HG03039 (cell line): Measurements from ENCODE around the gene PRKCZ.

Experiments
- ATAC-seq: cut with Tn5 transposase; IDR thresholded peaks from one replicate; pipeline ENCODE4 v1.9.1; 2021; ENCODE audit warnings: mild to moderate bottlenecking, moderate library complexity; ENCODE audit not compliant: unreplicated experiment

The PRKCZ gene

DNA sequence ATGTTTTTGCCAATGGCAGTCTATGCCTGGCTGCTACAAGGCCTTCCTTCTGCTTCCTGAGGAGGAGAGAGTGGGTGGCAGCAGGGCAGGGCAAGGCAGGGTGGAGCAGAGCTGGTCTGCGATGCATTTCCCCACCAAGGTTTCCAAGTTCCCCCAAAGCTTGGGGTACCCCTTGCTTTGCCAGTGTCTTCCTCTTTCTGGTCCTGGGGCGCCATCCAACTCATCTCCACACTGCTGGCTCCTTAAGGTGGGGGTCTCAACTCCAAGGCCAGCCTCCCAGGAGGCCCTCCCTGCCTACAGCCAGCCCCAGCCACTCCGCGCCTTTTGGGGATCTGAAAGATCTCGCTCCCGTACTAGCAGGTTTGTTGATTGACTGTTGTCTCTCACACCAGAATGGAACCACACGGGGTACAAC lies 174.0 kb downstream of the PRKCZ start:
- no peak for ATAC-seq

- ATAC-seq = no peak
These were observed 174.6 kb downstream of the PRKCZ start for GRCh38 chr1:2224631-2225428.

- no peak for ATAC-seq
These were observed 176.5 kb downstream of the PRKCZ start for GRCh38 chr1:2226525-2227345.

- ATAC-seq = peak; percentile 72
These were observed 177.3 kb downstream of the PRKCZ start for GRCh38 chr1:2227346-2228156.

DNA sequence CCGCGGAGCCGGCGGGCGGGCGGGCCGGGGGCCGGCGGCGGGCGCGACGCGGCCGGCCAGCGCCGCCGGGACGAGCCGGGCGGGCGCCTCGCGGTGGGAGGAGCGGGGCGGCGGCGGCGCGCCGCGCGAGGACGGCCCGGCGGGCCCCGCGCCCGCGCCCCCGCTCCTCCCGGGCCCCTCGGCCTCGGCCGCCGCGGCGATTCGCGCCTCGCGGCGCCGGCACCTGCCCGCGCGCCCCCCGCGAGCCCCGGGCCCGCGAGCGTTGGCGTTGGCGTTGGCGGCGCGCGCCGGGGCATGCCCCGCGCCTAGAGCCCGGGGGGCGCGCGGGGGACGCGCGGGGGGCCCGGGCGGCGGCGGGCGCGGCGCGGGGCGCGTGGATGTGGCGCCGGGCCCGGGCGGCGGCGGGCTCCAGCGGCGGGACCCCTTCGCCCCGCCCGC lies 178.0 kb downstream of the PRKCZ start, which contains the start of gene SKI:
TSS of gene SKI (plus strand) at position 163 of the 438 bp plus-strand sequence. CDS start 448 bp downstream, outside the sequence.
- ATAC-seq = no peak

GRCh38 chr1:2228694-2229036 lies 178.5 kb downstream of the PRKCZ start:
- no peak for ATAC-seq

DNA sequence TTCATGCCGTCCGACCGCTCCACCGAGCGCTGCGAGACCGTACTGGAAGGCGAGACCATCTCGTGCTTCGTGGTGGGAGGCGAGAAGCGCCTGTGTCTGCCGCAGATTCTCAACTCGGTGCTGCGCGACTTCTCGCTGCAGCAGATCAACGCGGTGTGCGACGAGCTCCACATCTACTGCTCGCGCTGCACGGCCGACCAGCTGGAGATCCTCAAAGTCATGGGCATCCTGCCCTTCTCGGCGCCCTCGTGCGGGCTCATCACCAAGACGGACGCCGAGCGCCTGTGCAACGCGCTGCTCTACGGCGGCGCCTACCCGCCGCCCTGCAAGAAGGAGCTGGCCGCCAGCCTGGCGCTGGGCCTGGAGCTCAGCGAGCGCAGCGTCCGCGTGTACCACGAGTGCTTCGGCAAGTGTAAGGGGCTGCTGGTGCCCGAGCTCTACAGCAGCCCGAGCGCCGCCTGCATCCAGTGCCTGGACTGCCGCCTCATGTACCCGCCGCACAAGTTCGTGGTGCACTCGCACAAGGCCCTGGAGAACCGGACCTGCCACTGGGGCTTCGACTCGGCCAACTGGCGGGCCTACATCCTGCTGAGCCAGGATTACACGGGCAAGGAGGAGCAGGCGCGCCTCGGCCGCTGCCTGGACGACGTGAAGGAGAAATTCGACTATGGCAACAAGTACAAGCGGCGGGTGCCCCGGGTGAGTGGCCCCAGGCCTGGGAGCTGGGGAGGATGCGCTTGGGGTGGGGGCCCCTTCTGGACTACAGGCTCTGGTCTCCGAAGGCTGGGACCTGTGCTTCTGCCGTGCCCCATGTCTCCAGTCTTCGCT lies 179.0 kb downstream of the PRKCZ start:
- no peak for ATAC-seq

DNA sequence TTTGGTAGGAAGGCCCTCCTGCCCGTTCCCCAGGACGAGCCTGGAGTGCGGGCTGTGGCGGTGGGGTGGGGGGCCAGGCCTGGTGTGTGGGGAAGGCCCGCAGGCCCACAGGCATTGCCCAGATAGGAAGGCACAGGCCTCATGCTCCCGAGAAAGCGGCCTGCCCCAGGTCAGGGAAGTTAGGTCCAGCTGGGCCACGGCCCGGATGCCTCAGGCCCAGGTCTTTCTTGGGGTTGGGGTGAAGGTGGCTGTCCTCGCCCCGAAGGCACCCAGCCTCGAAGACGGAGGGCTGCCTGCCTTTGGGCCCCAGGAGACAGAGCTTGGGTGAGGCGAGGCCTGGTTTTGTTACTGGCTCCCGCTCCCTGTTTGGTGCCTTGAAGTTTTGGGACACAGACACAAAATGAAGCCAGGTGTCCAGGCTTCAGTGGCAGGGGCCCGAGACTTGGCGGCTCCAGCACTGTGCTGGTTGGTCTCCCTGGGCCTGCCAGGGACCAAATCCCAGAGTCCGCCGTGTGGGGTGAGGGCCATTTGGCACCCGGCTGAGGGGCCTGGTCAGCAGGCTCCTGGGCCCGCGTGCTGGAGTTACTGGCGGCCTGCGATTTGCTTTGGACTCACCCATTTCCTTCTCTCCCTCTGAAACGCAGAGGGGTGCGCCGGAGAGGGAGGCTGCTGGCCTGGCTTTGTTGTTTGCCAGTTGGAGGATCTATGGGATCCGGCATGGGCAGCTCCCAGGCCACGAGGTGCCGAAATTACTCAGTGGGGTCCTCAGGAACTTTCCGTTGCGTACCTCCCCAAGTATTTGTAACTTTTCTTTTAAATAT lies 179.9 kb downstream of the PRKCZ start:
- ATAC-seq = no peak

DNA sequence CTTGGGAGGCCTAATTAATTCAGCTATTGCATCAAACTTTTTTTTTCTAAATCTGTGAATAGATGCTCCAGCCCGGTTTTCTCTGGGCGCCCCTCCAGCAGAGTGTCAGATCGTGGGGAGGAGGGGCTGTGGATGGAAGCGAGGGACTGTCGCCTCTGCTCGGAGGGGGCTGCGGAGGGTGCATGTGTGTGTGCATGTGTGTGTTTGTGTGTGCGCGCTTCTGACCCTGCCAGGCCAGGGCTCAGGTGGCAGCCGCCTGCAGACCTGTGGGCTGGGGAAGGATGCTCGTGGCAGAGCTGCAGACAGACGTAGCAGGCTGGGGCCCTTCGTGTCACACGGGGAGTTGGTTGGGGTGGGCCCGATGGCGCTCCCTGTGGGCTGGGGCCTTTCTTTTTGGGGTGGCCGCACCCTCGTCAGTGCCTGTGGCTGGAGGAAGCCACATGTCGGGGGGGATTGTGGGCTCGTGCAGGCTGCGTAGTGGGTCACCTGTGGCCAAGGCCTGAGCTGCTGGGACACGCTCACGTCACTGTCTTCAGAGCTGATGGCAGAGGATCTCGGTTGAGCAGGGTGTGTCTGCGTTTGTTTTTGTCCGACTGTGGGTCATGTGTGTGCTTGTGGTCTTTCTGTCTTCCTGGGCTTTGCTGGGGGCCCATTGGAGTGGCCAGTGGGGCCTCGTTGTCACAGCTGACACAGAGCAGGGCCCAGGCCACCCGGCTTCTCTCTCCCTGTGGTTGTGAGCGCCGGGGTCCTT lies 180.7 kb downstream of the PRKCZ start:
- ATAC-seq = no peak

GRCh38 chr1:2231532-2232254 lies 181.5 kb downstream of the PRKCZ start:
- ATAC-seq = no peak

- ATAC-seq = no peak
These were observed 182.2 kb downstream of the PRKCZ start for GRCh38 chr1:2232255-2232915.

DNA sequence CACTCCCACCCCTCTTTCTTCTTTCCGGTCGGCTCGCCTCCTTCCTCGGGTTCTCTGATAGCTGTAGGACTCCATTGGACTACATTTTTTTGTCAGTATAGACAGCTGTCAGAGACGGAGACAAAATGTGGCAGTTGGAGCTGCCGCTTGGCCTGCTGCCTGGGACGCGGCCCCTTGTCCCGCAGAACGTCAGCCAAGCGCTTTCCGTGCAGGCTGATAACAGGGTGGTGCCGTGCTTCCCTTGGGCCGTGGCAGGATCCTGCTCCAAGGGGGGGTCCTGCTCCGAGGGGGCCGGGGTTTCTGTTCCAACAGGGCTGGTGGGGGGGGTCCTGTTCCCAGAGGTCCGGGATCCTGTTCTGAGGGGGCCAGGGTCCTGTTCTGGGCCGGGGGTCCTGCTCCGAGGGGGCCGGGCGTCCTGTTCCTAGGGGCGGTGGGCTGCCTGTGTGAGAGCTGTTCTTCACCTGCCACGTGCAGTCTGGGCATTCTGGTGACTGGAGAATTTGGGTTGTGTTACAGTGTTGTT lies 182.8 kb downstream of the PRKCZ start:
- no peak for ATAC-seq

GRCh38 chr1:2233468-2233867 lies 183.3 kb downstream of the PRKCZ start:
- ATAC-seq = no peak

GRCh38 chr1:2233997-2234761 lies 184.0 kb downstream of the PRKCZ start:
- no peak for ATAC-seq

GRCh38 chr1:2234762-2235113 lies 184.5 kb downstream of the PRKCZ start:
- ATAC-seq = no peak
